ENCODE data around the gene GPC5.
"Not testable (repeated sequence)": the region's sequence is repeated elsewhere in the genome, so short reads cannot be mapped to it uniquely, and the experiment has no call there.

The GPC5 gene

GRCh38 chr13:92752705-92753104 is 1354.3 kb downstream of the GPC5 start:
- DNase-seq (ENCODE audit: low read depth), result not testable (repeated sequence)

- no peak for DNase-seq (ENCODE audit: low read depth)
Measured at GRCh38 chr13:92761710-92762109, 1363.3 kb downstream of the GPC5 start.

- no peak for DNase-seq (ENCODE audit: low read depth)
Measured at GRCh38 chr13:92767468-92767867, 1369.0 kb downstream of the GPC5 start.

DNA sequence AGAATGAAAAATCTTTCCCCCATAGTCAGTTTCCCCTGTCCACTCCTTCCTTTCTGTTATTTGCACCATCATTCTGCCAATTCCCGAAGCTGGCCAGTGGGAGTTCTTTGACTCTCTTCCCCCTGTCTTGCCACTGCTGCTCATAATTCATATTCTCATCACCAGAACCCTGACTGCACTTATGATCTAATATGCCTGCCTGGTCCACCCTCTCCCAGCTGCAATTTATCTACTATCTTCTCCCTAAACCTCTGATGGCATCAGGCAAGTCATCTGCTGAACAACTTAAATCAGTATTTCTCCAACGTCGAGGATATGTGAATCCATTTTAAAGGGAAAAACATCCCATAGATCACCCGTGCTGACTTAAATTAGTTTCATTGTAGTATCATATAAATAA is 1370.2 kb downstream of the GPC5 start:
- no peak for DNase-seq (ENCODE audit: low read depth)

DNA sequence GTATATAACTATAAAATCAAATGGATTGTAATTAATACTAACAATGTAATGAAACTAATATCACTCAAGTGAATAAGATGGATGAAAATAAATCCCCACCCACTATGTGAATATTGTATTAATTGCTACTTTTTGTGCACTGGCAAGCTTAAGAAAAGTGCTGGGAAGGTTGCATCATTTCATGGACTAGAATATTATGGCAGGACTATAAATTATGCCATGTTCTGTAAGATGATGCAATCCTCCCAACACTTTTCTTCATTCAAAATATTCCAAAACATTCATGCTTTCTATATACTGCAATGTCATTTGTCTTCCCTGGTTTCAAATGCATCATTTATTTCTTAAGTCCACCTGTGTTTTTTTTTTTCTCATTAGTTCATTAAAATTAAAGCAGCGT is 1370.6 kb downstream of the GPC5 start:
- peak; percentile 0 for DNase-seq (ENCODE audit: low read depth)

GRCh38 chr13:92775658-92776057 is 1377.2 kb downstream of the GPC5 start:
- no peak for DNase-seq (ENCODE audit: low read depth)

DNA sequence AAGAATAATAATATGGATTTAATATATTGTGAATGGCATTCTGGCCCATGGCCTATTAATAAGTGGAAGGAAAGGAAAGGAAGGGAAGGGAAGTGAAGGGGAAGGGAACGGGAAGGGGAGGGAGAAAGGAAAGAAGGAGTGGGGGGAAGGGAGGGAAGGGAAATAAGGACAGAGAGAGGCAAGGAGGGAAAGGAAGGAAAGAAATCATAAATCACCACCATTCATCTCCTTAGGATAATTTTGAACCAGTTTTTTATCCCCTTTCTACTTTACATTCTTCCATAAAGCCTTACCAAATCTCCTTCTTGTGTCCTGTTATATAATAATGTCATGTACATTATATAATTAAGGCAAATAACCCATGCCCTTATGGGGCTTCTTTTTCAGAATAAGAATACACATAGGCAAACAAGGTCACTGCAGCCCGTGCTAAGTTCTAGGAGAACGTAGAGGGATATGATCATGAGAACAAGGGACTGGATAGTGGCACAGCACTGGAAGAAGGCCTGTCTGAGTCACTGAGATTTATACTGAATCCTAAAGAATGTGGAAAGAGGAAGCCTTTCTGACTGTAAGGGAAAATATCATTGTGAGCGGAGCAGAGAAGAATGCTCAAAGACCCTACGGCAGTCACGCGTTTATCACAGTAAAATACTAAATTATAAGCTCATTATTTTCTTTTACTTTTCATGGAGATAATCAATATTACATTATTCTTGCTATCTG is 1383.7 kb downstream of the GPC5 start:
- peak; percentile 19 for DNase-seq (ENCODE audit: low read depth)

- no peak for DNase-seq (ENCODE audit: low read depth)
Measured at GRCh38 chr13:92802776-92803175, 1404.4 kb downstream of the GPC5 start.

GRCh38 chr13:92804346-92804745 is 1405.9 kb downstream of the GPC5 start:
- DNase-seq (ENCODE audit: low read depth), result peak; percentile 21

GRCh38 chr13:92804926-92805325 is 1406.5 kb downstream of the GPC5 start:
- DNase-seq (ENCODE audit: low read depth), result no peak

GRCh38 chr13:92805766-92806165 is 1407.3 kb downstream of the GPC5 start:
- DNase-seq (ENCODE audit: low read depth), result no peak

DNA sequence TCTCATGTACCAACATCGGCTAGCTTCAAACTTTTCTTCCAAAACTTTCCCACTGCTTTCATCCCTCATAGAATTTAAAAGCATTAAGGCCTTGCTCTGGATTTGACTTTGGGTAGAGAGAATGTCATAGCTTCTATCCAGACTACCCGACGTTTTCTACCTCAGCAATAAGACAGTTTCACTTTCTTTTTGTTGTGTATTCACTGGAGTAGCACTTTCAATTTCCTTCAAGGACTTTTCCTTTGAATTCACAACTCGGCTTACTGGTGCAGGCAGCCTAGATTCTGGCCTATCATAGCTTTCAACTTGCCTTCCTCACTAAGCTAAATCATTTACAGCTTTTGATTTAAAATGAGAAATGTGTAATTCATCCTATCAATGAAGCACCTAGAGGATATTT is 1407.8 kb downstream of the GPC5 start:
- peak; percentile 7 for DNase-seq (ENCODE audit: low read depth)

- DNase-seq (ENCODE audit: low read depth), result peak; percentile 10
Measured at GRCh38 chr13:92807353-92807752, 1408.9 kb downstream of the GPC5 start.

- no peak for DNase-seq (ENCODE audit: low read depth)
Measured at GRCh38 chr13:92807966-92808365, 1409.5 kb downstream of the GPC5 start.

GRCh38 chr13:92821324-92821723 is 1422.9 kb downstream of the GPC5 start:
- no peak for DNase-seq (ENCODE audit: low read depth)

GRCh38 chr13:92823059-92823458 is 1424.6 kb downstream of the GPC5 start:
- DNase-seq (ENCODE audit: low read depth), result no peak

GRCh38 chr13:92825938-92826596 is 1427.6 kb downstream of the GPC5 start:
- no peak for DNase-seq (ENCODE audit: low read depth)

DNA sequence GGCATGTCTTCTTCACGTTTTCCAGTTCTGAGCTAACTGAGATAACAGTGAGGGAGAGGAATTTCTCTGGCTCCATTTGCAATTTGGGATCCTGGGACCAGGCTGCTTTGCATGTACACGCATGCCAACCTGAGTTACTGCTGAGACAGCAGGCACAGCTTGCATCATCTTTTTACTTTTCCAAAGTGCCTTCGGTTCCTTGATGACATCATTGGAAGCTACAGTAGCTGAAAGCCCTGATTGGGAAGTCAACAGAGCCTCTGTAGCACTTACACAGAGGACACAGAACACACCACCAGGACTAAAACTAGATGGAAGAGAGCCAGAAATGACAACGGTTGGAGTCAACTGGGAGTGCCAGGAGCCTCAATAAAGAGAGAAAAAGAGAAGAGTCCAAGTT is 1429.1 kb downstream of the GPC5 start:
- DNase-seq (ENCODE audit: low read depth), result no peak

- DNase-seq (ENCODE audit: low read depth), result no peak
Measured at GRCh38 chr13:92829930-92830329, 1431.5 kb downstream of the GPC5 start.

GRCh38 chr13:92830821-92831220 is 1432.4 kb downstream of the GPC5 start:
- DNase-seq (ENCODE audit: low read depth), result no peak

- DNase-seq (ENCODE audit: low read depth), result peak; percentile 1
Measured at GRCh38 chr13:92833071-92833470, 1434.7 kb downstream of the GPC5 start.

DNA sequence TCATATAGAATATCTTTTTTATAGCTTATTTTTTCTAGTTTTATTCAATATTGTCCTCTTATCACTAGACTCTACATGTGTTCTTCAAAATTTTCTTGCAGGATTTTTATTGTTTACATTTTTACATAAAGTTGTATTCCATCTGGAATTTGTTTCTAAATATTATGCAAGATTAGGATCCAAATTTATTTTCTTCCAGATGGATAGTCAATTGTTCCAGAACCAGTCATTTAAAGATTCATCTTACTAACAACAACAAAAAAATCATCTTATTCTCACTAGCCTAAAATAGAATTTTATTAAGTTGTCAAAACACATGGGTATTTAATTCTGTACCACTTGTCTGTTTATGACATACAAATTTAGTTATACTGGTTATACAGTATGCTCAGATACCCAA is 1437.8 kb downstream of the GPC5 start:
- DNase-seq (ENCODE audit: low read depth), result no peak

GRCh38 chr13:92838786-92839185 is 1440.4 kb downstream of the GPC5 start:
- DNase-seq (ENCODE audit: low read depth), result peak; percentile 89

DNA sequence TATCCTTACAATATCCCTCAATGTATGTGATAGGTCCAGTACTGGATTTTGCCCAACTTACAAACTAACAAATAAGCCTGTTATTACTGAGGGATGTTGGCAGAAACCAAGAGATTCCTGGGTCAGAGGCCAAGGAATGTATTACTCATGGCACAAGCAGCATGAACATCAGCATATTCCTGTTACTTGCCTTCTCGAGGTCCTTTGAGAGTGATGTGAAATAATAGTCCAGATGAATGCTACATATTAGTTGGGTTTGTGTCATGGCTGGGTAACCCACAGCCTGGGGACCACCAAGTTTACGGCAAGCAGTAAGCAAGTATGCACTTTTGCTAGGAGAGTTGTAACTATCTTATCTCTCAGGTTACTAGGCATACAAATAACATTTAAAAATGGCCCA is 1443.7 kb downstream of the GPC5 start:
- peak; percentile 84 for DNase-seq (ENCODE audit: low read depth)
